ENCODE data around the gene ASB4. TPM values are rescaled to one million over a fixed set of nuclear protein-coding genes. Genes with fewer than 3 reads are reported as not detected.
"Not testable (repeated sequence)": the region's sequence is repeated elsewhere in the genome, so short reads cannot be mapped to it uniquely, and the experiment has no call there.

ASB4 gene, protein sequence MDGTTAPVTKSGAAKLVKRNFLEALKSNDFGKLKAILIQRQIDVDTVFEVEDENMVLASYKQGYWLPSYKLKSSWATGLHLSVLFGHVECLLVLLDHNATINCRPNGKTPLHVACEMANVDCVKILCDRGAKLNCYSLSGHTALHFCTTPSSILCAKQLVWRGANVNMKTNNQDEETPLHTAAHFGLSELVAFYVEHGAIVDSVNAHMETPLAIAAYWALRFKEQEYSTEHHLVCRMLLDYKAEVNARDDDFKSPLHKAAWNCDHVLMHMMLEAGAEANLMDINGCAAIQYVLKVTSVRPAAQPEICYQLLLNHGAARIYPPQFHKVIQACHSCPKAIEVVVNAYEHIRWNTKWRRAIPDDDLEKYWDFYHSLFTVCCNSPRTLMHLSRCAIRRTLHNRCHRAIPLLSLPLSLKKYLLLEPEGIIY
- not detected for polyA plus RNA-seq (2012; ENCODE audit: insufficient read depth, insufficient read length)

DNA sequence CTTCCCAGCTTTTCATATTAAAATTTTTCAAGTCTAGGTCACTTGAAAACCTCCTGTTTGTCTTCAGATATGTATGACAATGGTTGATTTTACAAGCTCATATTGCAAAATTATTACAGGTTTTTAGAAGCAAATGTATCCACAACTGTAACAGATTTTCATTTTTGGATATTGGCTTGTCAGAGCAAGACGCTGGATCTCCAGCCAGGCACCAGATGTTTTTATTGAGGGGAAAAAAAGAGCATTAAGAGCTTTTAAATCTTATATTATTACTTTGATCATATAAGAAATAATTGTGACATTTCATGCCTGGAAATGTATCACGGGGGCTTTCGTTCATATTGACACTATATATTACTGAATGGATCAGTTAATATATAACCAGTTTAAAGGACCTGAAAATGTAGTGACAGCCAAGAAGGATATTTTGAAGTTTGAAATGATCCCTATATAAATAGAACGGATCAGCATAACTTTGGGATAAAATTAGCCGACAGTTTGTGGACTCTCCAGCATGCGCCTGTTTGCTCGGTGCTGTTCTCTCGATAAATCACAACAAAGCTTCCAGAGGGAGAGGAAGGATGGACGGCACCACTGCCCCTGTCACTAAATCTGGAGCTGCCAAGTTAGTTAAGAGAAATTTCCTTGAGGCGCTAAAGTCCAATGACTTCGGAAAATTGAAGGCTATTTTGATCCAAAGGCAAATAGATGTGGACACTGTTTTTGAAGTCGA is at the start of gene ASB4:
TSS of gene ASB4 (plus strand) at position 553 of the 733 bp plus-strand sequence. CDS start at position 582, 29 bp downstream.
- no peak within 1 kb of the TSS for H3K4me3 ChIP-seq (ENCODE audit: low read length)
- no peak for DNase-seq (ENCODE audit: low read depth, low spot score)

DNA sequence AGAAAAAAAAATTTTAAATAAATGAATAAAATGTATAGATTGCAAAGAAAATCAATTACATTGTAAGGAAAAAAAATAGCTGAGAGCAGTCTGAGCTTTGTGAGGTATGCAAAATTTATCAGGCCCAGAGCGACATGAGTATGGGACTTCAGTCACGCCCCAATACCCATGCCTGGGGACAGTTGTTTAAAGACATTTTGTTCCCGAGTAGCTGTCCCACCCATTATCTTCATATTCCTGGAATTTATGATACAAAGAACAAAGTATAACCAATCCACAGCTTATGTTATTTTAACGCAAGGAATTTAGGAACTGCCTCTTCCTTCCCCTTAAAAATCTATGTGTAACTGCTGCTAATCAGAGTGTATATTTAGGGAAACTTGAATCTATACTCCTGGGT is 49.3 kb upstream of the ASB4 start:
- no peak for DNase-seq (ENCODE audit: low read depth, low spot score)

DNA sequence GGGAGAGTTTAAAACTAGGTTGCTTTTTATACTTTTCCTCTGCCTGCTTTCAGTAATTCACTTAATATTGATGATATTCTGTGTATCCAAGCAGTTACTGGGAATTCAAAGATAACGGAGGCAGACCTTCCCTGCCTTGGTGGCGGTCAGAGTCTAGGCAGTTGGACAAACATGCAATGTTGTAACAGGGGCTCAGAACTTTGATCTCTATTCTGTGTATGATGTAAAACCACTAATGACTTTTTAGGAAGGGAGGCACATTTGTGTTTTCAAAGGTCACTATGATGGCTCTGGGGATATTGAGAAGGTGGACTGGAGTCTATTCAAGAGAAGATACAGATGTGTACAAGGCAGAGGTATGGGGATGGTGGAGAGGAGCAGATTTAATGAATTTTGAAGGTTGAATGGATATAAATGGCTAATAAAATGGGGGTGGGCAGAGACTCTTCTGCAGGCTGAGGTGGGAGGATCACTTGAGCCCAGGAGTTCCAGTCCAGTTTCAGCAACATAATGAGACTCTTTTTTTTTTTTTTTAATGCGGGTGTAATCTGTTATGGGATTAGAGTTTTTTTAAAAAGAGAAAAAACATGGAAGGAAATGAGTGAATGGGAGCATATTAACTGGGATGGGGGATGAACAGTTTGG is 45.2 kb upstream of the ASB4 start:
- no peak for DNase-seq (ENCODE audit: low read depth, low spot score)
- H3K4me3 ChIP-seq (ENCODE audit: low read length), result no peak overlapping the region

More for the DNA sequence above, 49.3 kb upstream of the ASB4 start:
- no peak overlapping the region for H3K4me3 ChIP-seq (ENCODE audit: low read length)

DNA sequence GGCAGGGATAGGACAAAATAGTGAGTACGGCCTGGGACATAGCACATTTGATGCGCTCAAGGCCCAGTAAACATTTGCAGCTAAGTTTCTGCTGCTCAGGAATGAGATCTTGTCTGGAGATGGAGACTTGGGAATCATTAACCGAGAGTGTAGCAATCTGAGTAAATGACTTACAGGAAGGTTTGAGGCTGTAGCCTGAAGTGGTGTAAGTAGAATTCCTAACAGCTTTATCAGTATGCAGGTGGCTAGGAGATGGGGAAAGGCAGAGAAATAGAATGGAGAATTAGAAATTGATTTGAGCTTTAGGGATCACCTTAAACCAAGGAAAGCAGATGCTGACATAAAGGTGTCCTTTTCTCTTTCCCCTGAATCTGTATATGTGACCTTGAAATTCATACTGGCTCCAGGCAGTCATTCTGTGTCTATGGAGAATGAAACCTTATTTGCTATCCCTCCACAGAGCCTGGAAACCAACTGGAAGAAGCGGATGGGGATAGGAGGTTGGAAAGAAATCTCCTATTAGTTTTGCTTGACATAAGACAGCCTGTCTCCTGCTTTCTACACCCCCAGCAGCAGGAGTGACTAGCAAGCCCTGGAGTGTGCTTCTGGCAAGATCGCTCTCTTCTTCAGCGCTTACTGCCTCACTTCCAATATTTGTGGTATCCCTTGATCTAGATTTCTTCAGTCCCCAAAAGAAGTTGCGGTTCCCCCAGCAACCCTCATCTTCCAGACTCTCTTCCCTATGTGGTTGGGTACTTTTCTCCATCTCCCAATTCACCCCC is 44.5 kb upstream of the ASB4 start:
- no peak overlapping the region for H3K4me3 ChIP-seq (ENCODE audit: low read length)
- DNase-seq (ENCODE audit: low read depth, low spot score), result no peak

DNA sequence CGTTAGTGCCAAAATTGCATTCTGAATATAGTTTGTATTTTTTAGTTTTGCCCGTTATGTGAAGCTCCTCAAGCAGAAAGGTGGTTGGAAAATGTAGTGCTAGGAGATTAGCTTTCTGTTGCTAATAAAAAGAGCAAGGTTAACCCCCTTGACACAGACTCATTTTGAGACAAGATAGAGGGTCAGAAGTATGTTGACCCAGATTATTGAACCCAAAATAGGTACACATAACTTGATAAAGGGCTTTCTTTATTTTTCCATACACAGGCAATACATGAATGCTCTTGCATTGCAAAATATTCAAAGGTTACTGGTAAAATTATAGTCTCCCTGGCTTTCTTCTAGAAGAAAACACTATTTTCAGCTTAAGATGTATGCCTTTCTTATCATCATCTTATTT is 40.9 kb upstream of the ASB4 start:
- H3K4me3 ChIP-seq (ENCODE audit: low read length), result no peak overlapping the region
- DNase-seq (ENCODE audit: low read depth, low spot score), result no peak

DNA sequence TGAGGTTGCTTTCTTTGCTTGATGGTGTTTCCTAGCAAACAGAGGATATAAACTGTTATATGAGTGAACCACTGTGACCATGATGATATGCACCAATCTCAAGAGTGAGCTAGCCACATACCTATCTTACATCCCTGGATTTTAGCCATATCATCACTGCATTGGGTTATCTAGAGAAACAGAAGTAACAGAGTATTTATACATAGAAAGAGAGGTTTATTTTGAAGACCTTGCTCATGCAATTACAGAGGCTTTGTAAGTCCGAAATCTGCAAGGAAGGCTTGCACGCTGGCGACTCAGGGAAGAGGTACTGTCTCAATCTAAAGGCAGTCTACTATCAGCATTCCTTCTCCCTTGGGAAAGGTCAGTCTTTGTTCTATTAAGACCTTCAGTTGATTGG is 39.1 kb upstream of the ASB4 start:
- H3K4me3 ChIP-seq (ENCODE audit: low read length), result no peak overlapping the region
- no peak for DNase-seq (ENCODE audit: low read depth, low spot score)

DNA sequence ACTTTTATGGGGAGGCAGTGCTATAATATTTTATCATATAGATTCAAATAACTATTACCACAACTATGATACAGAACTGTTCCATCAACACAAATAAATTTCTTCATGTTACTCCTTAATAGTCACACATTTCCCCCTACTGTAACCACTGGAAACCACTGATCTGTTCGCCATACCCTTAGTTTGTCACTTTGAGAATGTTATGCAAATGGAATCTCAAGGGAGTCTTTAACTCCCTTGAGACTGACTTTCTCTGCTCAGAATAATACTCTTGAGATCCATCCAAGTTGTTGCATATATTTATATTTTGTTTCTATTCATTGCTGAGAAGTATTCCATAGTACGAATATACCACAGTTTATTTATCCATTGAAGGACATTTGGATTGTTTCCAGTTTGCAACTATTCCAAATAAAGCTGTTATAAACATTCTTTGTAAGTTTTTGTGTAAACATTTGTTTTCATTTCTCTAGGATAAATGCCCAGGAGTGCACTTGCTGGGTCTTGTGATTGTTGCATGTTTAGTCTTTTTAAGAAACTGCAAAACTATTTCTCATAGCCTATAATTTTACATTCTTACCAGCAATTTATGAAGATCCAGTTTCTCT is 31.2 kb upstream of the ASB4 start:
- H3K4me3 ChIP-seq (ENCODE audit: low read length), result no peak overlapping the region
- DNase-seq (ENCODE audit: low read depth, low spot score), result no peak

DNA sequence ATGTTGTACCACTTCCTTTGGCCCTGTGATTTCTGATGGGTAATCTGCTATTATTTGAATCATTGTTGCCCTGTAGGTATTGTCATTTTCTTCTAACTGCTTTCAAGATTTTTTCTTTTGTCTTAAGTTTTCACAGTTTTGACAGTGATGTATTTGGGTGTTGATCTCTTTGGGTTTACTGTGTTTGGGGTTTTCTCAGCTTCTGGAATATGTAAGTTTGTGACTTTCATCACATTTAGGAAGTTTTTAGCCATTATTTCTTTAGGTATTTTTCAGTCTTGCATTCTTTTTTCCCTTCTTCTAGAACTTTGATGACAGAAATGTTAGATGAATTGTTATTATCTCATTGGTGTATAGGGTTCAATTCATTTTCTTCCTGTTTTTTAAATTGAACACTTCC is 27.8 kb upstream of the ASB4 start:
- H3K4me3 ChIP-seq (ENCODE audit: low read length), result no peak overlapping the region
- DNase-seq (ENCODE audit: low read depth, low spot score), result no peak

DNA sequence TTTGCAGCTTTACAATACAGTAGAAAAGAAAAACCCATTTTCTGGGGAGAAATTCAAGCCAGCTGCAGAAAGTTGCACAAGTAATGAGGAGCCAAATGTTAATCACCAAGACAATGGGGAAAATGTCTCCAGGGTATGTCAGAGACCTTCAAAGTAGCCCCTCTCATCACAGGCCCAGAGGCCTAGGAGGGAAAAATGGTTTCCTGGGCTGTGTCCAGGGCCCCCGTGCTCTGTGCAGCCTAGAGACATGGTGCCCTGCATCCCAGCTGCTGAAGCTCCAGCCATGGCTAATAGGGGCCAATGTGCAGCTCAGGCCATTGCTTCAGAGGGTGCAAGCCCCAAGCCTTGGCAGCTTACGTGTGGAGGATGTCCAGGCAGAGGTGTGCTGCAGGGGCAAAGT is 25.1 kb upstream of the ASB4 start:
- not testable (repeated sequence) for DNase-seq (ENCODE audit: low read depth, low spot score); H3K4me3 ChIP-seq (ENCODE audit: low read length)

DNA sequence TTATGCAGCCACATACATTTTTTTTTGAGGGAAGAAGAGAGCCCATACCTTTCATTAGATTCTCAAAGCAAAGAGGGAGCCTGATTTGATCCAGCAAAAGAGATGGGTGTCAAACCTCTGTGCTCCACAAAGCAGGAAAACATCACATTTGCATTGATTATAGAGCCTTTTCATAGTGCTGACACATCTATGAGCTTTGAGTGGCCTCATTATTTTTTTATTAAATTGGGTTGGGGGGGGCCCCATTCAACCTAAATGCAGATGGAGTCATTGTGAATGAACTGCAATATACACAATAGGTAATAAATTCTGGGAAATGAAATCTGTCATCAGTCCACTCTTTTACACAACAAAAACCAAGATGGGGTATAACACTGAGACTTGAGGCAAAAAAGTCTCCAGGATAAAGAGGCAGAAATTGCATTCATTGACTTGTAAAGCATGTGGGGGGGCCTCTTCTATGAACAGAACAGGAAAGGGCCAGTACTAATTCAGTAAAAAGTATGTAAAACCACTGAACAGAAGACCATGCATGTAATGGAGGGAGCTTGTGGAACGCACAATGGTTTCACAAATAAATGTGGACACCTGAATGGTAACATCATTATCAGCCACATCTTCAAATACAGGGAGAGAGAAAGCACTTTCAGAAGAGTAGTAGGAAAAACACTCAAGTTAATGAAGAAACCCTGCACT is 17.7 kb upstream of the ASB4 start:
- no peak for DNase-seq (ENCODE audit: low read depth, low spot score)
- no peak overlapping the region for H3K4me3 ChIP-seq (ENCODE audit: low read length)

DNA sequence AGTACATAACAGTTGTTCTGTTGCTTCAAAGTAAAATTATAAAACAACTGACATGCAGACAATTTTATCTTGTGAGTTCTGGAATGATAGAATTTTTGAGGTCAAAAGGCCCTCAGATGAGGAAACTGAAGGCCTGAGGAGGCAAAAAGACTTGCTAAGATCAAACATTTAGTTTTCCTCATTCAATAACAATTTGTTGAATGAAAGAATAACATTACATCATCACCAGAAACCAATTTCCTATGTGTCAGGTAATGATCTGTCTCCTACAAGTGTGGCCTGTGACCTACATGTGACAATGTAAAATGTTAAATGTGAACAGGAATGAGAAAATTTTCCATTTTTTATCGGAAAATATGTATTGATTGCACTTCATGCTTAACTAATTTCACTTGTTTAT is 16.6 kb upstream of the ASB4 start:
- H3K4me3 ChIP-seq (ENCODE audit: low read length), result no peak overlapping the region
- DNase-seq (ENCODE audit: low read depth, low spot score), result no peak

DNA sequence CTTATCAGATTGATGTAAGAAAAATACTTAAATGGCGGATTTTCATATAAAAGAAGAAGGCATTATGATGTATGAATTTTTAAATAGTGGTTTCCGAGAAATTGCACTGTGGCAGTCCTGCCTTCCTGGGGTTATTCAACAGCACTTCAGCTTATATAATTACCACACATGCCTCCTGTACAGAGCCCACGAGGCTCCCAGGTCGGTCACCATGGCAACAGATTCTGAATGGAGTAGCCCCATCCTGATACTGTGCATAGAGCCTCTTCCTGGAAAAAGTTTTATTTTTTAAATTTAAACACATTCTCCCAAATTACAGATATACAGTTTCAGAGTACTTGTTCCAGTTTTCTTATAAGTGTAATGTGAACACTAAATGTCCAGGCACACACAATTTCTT is 15.9 kb upstream of the ASB4 start:
- no peak for DNase-seq (ENCODE audit: low read depth, low spot score)
- H3K4me3 ChIP-seq (ENCODE audit: low read length), result no peak overlapping the region

DNA sequence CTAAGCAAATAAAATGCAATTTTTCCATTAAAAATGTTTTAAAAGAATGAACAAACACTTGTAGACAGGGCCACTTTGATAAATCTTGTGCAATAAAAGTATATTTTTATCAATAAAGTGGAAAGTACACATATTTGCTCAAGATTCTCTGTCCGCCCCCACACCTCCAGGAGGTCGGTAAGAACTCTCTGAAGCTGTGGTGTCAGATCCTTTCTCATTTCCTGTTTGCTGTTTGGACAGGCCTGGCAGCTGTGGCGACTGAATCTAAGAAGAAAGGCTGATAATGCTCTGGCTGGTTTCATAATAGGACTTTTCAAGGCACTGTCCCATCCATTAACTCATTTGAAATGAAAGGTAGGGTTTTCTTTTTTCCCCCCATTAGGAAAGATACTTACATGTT is 15.3 kb upstream of the ASB4 start:
- no peak for DNase-seq (ENCODE audit: low read depth, low spot score)
- H3K4me3 ChIP-seq (ENCODE audit: low read length), result no peak overlapping the region

DNA sequence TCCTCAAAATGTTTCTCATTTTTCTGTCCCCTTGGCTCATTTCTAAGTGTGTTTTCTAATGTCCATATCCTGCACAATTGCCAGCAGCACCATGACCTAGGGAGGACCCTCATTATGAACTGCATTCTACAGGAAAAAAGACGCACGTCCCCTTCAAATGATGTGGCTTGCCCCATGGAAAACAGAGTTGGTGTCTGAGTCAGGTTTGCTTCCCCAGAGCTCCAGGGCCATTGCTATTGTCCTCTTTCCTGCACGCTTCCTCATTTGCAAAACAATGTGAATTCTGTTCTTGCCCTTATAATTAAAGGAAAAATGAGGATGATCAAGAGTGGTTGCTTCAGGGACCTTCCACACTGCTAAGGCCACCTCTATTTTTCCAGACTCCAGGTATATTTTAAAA is 14.7 kb upstream of the ASB4 start:
- no peak overlapping the region for H3K4me3 ChIP-seq (ENCODE audit: low read length)

DNA sequence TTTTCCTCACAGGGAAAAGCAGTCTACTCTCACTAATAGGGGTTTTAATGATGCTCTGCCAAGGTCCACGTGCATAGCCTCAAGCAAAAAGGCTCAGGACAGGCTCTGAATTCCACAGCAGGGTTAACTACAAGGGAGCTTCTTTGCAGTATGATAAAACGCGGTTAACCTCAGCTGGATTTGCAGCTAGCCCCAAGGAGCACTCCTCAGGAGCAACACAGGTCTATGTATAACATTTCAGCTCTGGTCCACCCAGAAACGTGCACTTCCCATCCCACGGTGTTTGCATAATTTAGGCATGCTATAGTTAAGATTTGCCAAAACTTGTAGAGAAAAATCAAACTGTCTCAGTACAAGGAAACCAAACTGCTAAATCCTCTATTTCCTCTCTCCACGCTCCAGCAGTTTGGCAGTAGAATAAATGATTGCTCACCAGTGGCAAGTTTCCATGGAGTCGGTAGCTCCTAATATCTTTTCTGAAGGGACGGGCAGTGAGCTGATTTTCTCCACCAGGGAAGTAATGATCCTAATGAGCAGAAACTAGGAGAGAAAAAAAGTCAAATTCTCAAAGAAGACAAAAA is 13.1 kb upstream of the ASB4 start:
- DNase-seq (ENCODE audit: low read depth, low spot score), result no peak
- H3K4me3 ChIP-seq (ENCODE audit: low read length), result no peak overlapping the region

More for the DNA sequence above, 14.7 kb upstream of the ASB4 start:
- no peak for DNase-seq (ENCODE audit: low read depth, low spot score)

DNA sequence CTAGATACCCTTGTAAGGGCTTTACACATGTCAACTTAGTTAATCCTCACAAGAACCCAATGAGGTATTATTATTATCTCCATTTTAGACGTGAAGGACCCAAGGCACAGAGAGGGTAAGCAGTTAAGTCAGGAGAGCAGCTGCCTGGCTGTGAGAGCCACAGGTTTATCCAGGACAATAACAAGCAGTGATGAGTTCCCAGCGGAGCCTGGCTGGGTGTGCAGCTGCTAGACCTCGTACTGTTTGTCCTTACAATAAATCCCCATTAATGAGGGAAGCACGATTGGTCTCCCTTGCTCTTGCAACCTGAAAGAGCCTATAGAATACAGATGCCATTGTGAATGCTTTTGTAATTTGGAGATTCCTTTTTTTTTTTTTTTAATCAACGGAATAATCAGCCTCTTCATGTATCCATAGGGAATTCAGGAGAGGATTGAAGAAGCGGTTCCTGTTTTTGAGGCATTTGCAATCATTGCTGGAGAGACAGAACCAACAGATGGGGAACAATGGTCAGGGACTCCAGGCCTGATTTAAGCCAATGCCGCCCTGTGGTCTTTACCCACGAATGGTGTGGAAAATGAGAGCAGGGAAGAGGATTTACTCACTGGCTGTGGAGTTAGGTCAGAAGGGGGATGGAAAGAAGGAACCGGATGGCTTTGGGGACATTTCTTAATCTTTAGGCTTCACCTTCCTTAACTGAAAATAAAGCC is 12.3 kb upstream of the ASB4 start:
- H3K4me3 ChIP-seq (ENCODE audit: low read length), result no peak overlapping the region

DNA sequence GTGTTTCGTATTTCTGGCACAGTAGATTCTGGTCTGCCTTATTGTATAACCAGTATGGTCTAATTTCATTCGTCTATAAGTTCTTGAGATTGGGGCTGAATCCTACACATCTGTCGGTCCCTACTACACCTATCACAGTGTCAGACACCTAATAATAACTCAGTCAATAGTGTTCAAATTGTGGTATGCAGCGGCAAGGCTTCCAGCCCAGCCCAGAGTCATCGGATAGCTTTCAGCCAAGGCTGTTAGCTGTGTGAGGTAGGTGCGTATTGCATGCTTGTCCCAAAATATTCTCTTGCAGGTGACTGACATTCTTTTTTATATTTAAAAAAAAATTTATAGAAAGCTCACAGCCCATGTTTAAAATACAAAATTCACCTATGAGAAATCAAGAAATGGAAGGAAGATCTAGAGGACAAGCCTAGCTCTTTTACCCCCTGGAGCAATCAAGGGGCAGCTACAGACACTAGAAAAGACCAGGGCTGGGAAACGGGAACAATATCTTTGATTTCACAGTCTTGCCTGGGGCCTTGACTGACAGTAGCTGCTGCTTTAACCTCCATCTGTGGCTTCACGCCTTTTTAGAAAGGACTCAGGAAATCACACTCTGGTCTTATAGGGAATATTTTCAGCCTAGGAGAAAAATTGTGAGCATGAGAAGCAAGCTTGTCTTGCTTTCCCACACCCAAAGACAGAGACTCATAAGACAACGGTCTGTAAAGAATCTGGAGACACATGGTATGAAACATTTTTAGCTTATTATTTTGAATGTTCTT is 9.5 kb upstream of the ASB4 start:
- no peak overlapping the region for H3K4me3 ChIP-seq (ENCODE audit: low read length)
- DNase-seq (ENCODE audit: low read depth, low spot score), result no peak

More for the DNA sequence above, 12.3 kb upstream of the ASB4 start:
- no peak for DNase-seq (ENCODE audit: low read depth, low spot score)

Measured in Jurkat, Clone E6-1 (cell line).